C4-2B (cell line): ENCODE results near the gene HS3ST4.
"Not testable (repeated sequence)": the region's sequence is repeated elsewhere in the genome, so short reads cannot be mapped to it uniquely, and the experiment has no call there.

Source experiments
- ZFX ChIP-seq: fragments of 450-650 bp; IDR thresholded peaks from 2 replicates; pipeline ENCODE4 v1.6.1; 2017
- TF ChIP-seq, protein P1 (sequence below): fragments of 450-650 bp; conservative IDR thresholded peaks from 2 replicates; pipeline ENCODE4 v1.5.1; 2017; ENCODE audit warnings: mild to moderate bottlenecking

GRCh38 chr16:25776214-25776613, 84.5 kb downstream of the HS3ST4 start:
- TF ChIP-seq, protein P1, sequence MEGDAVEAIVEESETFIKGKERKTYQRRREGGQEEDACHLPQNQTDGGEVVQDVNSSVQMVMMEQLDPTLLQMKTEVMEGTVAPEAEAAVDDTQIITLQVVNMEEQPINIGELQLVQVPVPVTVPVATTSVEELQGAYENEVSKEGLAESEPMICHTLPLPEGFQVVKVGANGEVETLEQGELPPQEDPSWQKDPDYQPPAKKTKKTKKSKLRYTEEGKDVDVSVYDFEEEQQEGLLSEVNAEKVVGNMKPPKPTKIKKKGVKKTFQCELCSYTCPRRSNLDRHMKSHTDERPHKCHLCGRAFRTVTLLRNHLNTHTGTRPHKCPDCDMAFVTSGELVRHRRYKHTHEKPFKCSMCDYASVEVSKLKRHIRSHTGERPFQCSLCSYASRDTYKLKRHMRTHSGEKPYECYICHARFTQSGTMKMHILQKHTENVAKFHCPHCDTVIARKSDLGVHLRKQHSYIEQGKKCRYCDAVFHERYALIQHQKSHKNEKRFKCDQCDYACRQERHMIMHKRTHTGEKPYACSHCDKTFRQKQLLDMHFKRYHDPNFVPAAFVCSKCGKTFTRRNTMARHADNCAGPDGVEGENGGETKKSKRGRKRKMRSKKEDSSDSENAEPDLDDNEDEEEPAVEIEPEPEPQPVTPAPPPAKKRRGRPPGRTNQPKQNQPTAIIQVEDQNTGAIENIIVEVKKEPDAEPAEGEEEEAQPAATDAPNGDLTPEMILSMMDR = not testable (repeated sequence)
- not testable (repeated sequence) for TF ChIP-seq ZFX
